ENCODE measurements around the gene PDX1.

Gene PDX1

DNA sequence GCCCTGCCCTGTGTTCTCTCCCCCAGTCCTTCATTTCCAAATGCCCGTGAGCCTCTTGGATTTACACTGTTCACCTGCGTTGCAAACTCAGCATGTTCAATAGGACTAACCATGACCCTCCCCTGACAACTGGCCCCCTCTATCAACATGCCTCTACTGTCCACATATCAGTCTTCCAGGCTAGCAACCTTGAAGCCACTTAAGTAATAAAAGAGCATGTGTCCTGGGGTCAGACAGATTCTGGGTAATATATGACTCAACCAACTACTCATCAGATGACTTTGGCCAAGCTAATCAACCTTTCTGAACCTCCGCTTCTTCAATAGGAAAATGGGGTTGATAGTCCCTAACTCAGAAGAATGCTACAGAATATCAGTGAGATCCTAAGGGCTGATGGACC is 15.1 kb upstream of the PDX1 start:
- H4K20me1 ChIP-seq (ENCODE audit: insufficient read depth) = no peaks in the 10 kb centered on the region
- no peaks in the 10 kb centered on the region for H3K27me3 ChIP-seq (ENCODE audit: insufficient read depth, low read depth)
- no peak overlapping the region for H3K27ac ChIP-seq
- TF ChIP-seq, protein P1, sequence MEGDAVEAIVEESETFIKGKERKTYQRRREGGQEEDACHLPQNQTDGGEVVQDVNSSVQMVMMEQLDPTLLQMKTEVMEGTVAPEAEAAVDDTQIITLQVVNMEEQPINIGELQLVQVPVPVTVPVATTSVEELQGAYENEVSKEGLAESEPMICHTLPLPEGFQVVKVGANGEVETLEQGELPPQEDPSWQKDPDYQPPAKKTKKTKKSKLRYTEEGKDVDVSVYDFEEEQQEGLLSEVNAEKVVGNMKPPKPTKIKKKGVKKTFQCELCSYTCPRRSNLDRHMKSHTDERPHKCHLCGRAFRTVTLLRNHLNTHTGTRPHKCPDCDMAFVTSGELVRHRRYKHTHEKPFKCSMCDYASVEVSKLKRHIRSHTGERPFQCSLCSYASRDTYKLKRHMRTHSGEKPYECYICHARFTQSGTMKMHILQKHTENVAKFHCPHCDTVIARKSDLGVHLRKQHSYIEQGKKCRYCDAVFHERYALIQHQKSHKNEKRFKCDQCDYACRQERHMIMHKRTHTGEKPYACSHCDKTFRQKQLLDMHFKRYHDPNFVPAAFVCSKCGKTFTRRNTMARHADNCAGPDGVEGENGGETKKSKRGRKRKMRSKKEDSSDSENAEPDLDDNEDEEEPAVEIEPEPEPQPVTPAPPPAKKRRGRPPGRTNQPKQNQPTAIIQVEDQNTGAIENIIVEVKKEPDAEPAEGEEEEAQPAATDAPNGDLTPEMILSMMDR (conservative IDR thresholded peaks at IDR 0.05; ENCODE audit: low read depth, low read length) = no peak
- H3K4me3 ChIP-seq (IDR thresholded peaks at IDR 0.05; ENCODE audit: insufficient read depth, low read depth, low read length) = no peak overlapping the region
- no peaks in the 10 kb centered on the region for H3K36me3 ChIP-seq (ENCODE audit: insufficient read depth)
- H3K4me1 ChIP-seq (ENCODE audit: low read depth, poor library complexity, severe bottlenecking) = no peaks in the 10 kb centered on the region
- H3K9ac ChIP-seq = no peak overlapping the region
- H3K79me2 ChIP-seq (ENCODE audit: insufficient read depth, low read depth) = no peaks in the 10 kb centered on the region
- H3K4me2 ChIP-seq = no peak overlapping the region
- no peak overlapping the region for H2AFZ ChIP-seq (ENCODE audit: low read depth)

DNA sequence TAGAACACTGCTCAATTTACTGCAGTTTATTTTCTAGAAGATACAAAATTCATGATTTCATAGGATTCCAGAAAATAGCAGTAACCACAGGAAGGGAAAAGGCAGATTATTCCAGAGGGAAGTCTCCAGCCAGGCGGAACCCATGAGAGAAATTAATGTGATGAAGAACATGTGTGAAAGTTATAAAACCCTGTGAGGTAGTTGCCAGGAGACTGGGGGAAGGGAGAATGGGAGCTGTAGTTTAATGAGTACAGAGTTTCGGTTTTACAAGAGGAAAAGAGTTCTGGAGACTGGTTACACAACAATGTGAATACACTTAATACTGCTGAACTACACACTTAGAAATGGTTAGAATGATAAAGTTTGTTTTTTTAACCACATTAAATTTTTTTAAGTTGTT is 14.2 kb upstream of the PDX1 start:
- Histone ChIP-seq H3K27ac (no peak overlapping the region), H2AFZ (ENCODE audit: low read depth) (no peak overlapping the region), H3K27me3 (ENCODE audit: insufficient read depth, low read depth) (no peaks in the 10 kb centered on the region), H3K4me3 (IDR thresholded peaks at IDR 0.05; ENCODE audit: insufficient read depth, low read depth, low read length) (no peak overlapping the region), H3K4me1 (ENCODE audit: low read depth, poor library complexity, severe bottlenecking) (no peaks in the 10 kb centered on the region), H3K79me2 (ENCODE audit: insufficient read depth, low read depth) (no peaks in the 10 kb centered on the region), H3K9ac (no peak overlapping the region), H3K36me3 (ENCODE audit: insufficient read depth) (no peaks in the 10 kb centered on the region), H3K4me2 (no peak overlapping the region), H4K20me1 (ENCODE audit: insufficient read depth) (no peaks in the 10 kb centered on the region)
- TF ChIP-seq, protein P1 (conservative IDR thresholded peaks at IDR 0.05; ENCODE audit: low read depth, low read length) = no peak

- Histone ChIP-seq H3K4me2 (no peak overlapping the region), H3K36me3 (ENCODE audit: insufficient read depth) (no peaks in the 10 kb centered on the region), H3K4me3 (IDR thresholded peaks at IDR 0.05; ENCODE audit: insufficient read depth, low read depth, low read length) (no peak overlapping the region), H3K27me3 (ENCODE audit: insufficient read depth, low read depth) (no peaks in the 10 kb centered on the region), H3K79me2 (ENCODE audit: insufficient read depth, low read depth) (no peaks in the 10 kb centered on the region), H4K20me1 (ENCODE audit: insufficient read depth) (no peaks in the 10 kb centered on the region), H3K4me1 (ENCODE audit: low read depth, poor library complexity, severe bottlenecking) (no peaks in the 10 kb centered on the region), H3K27ac (no peak overlapping the region), H2AFZ (ENCODE audit: low read depth) (no peak overlapping the region), H3K9ac (no peak overlapping the region)
- TF ChIP-seq, protein P1 (conservative IDR thresholded peaks at IDR 0.05; ENCODE audit: low read depth, low read length) = no peak
Measured at GRCh38 chr13:27907121-27907787, 12.5 kb upstream of the PDX1 start.

- Histone ChIP-seq H4K20me1 (ENCODE audit: insufficient read depth) (no peaks in the 10 kb centered on the region), H3K27me3 (ENCODE audit: insufficient read depth, low read depth) (no peaks in the 10 kb centered on the region), H2AFZ (ENCODE audit: low read depth) (no peak overlapping the region), H3K4me1 (ENCODE audit: low read depth, poor library complexity, severe bottlenecking) (no peaks in the 10 kb centered on the region), H3K79me2 (ENCODE audit: insufficient read depth, low read depth) (no peaks in the 10 kb centered on the region), H3K27ac (no peak overlapping the region), H3K4me2 (no peak overlapping the region), H3K4me3 (IDR thresholded peaks at IDR 0.05; ENCODE audit: insufficient read depth, low read depth, low read length) (no peak overlapping the region), H3K36me3 (ENCODE audit: insufficient read depth) (no peaks in the 10 kb centered on the region), H3K9ac (no peak overlapping the region)
- TF ChIP-seq, protein P1 (conservative IDR thresholded peaks at IDR 0.05; ENCODE audit: low read depth, low read length) = no peak
Measured at GRCh38 chr13:27909378-27909777, 10.4 kb upstream of the PDX1 start.
